Measurements from ENCODE around the gene PPM1B.
"Not testable (repeated sequence)": the region's sequence is repeated elsewhere in the genome, so short reads cannot be mapped to it uniquely, and the experiment has no call there.

The PPM1B gene

DNA sequence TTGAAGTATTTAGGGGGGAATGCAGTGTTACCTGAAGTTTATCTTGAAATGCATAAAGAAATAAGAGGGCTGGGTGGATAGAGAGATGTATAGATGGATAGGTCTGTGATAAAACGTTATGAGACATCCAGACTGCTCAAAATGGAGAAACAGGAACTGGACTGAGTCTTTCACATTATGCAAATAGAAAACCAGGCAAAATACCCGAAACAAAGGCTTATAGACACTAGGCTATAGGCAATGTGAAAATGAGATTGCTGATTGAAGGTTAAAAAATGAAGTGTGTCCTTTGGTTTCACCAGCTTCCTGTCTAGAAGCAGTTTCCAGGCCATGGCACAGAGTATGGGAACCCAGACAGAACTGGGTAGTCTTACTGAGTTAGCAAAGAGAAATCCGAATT, 81.7 kb downstream of the PPM1B start:
- DNase-seq (ENCODE audit: low read depth in 3 of 3): no peak

DNA sequence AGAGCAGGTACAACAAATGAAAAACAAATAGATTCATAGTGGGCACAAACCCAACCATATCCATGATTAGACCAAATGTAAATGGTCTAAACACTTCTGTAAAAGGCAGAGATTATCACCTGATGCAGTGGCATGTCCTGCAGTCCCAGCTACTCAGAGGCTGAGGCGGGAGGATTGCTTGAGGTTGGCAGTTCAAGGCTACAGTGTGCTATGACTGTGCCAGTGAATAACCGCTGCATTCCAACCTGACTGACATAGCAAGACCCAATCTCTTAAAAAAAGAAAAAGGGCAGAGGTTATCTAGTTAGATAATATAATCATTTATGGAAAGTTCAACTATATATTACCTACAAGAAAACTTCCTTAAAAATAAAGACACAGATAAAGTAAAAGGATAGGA, 85.3 kb downstream of the PPM1B start:
- DNase-seq (ENCODE audit: low read depth in 3 of 3): no peak

DNA sequence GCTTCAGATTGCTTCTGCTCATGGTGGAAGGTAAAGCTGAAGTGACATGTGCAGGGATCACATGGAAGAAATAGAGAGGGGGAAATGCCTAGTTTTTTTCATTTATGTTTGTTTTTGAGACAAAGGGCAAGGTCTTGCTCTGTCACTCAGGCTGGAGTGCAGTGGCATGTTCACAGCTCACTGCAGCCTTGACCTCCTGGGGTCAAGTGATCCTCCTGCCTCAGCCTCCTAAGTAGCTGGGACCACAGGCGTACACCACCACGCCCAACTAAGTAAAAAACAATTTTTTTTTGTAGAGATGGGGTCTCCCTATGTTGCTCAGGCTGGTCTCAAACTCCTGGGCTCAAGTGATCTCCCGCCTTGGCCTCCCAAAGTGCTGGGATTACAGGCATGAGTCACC, 87.0 kb downstream of the PPM1B start:
- DNase-seq (ENCODE audit: low read depth in 3 of 3): not testable (repeated sequence)

DNA sequence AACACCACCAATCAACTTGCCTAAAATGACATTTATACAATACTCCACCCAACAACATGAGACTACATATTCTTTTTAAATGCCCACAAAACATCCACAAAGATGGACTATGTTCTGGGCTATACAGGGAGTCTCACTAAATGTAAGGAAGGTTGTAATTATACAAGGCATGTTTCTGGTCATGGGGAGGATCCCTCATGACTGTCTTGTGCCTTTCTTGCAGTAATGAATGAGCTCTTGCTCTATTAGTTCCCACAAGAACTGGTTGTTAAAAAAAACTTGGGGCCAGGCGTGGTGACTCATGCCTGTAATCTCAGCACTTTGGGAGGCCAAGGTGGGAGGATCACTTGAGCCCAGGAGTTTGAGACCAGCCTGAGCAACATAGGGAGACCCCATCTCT, 89.1 kb downstream of the PPM1B start:
- not testable (repeated sequence) for DNase-seq (ENCODE audit: low read depth in 3 of 3)

DNA sequence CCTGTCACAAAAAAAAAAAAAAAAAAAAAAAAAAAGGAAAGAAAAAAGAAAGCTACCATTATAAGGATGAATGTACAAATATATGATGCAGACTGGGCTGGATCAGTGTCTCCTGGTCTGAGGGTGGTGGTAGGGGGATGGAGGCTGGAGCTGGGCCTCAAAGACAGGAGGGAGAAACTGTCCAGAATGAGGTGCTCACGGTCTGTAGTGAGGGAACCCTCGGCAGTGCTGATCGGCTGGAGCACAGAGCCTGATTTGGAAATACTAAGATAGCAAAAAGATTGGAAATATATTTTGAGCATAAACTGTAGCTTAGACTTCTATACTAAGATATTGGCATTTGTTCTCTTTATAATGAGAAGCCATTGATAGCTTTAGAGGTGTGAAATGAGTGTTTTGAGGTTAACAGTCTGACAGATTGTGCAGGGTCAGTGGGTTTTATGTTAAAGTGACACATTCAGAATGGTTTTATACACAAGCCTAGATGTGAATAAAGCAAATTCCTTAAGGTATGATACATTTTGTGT, 98.7 kb downstream of the PPM1B start:
- no peak for DNase-seq (ENCODE audit: low read depth in 3 of 3)

DNA sequence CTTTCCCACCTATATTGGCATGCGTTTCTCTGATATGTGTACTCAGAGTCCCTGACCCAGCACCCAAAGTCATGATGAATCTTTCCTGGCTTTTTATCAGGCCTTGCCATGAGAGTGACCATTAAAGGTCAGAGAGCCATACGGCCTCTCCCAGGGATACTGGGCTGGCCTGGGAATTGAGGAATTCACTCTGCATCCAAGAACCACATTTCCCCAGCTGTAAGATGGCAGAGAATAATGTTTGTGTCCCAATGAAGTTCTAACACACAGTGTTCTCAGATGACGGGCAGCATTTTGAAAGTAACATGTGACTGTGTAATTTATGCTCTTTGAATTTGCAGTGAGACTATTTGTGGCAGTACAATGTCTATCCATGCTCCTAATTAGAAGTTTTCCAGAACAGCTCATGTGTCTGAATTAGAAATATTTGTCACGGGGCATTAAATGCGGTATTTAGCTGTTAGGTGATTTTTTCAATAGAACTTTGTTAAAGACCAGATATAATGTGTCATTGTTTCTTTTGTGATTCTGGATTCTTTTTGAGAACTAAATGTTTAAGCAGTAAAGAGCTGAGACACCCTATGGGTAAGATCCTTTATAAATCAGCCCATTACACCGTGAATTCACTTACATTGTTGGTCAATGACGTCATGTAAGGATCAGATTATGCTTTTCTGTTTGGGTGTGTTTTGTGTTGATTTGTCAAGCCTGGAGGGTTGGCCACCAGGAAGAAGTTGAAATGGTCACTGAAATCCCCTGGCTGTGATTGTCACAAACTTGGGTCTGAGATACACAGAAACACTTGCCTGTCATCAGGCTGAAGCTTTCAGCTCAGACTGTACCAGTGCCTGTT, 99.3 kb downstream of the PPM1B start:
- no peak for DNase-seq (ENCODE audit: low read depth in 3 of 3)

DNA sequence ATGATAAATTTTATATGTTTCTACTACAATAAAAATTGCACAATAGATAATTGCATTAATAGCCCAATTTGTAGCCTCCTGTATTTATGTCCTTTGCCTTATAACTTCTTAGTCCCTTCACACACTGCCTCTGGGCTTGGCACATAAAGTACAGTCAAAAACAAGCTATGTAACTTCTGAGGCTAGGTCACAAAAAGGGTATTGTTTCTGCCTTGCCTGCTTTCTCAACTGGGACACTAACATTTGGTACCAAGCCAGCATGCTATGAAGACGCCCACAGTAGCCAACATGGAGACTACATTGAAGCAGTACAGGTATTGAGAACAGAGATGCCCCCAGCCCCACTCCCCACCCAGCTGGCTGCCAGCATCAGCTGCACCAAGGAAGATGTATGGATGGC, 101.2 kb downstream of the PPM1B start:
- no peak for DNase-seq (ENCODE audit: low read depth in 3 of 3)

DNA sequence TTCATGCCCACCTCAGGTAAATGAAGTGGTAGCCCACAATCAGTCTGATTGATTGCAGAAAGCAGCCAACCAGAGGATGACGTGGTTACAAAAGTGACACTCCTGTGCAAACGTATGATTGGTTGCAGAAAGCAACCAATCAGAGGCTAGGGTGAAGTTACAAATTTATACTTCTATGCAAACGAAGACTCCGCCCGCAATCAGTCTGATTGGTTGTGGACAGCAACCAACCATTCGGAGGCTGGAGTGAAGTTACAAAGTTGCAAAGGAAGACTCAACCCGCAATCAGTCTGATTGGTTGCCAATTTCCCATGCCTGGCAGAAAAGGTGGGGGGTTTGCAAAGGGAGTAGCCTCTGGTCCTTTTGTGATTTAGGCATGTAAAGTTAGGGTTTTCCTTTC, 102.6 kb downstream of the PPM1B start:
- DNase-seq (ENCODE audit: low read depth in 3 of 3): no peak

DNA sequence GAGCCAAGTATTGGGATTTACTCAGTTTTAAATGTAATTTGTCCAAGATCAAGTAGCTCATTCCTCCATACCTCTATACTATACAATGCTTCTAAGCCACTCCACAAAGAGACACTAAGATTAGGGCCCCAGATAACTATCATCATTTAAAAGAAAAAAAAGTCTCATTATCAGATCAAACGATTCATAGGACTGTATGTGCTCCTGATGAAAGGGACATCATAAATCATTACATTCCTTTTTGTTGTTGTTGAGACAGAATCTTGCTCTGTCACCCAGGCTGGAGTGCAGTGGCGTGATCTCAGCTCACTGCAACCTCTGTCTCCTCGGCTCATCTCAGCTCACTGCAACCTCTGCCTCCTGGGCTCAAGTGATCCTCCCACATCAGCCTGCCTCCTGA, 104.4 kb downstream of the PPM1B start:
- no peak for DNase-seq (ENCODE audit: low read depth in 3 of 3)

DNA sequence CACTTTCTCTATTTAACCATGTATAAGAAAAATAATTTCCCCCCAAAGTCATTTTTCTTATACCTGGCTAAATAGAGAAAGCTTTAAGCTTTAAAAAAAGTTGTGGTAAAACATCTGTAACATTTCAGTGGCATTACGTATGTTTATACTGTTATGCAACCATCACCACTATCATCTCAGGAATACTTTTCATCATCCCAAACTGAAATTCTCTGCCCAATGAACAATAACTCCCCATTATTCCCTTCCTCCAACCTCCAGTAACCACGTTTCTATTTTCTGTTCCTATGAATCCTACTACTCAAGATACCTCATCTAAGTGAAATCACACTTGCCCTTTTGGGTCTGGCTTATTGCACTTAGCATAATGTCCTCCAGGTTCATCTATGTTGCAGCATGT, 104.9 kb downstream of the PPM1B start:
- DNase-seq (ENCODE audit: low read depth in 3 of 3): no peak

DNA sequence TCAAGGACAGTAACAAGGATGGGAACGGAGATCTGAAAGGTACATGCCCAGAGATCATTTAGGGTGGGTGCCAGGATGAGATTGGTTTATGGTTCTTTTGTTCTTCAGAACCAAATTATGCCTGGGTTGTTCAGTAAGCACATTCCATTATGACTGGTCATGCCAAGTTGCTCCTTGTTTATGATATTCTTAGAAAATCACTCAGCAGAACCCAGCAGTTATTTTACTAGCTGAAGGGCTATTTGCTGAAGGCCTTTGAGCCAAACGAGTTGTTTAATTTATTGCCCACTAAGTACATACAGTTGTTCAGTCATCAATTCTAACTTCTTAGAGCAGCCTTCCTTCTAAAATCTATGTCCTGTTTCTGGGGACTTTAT, 107.2 kb downstream of the PPM1B start:
- DNase-seq (ENCODE audit: low read depth in 3 of 3): no peak

DNA sequence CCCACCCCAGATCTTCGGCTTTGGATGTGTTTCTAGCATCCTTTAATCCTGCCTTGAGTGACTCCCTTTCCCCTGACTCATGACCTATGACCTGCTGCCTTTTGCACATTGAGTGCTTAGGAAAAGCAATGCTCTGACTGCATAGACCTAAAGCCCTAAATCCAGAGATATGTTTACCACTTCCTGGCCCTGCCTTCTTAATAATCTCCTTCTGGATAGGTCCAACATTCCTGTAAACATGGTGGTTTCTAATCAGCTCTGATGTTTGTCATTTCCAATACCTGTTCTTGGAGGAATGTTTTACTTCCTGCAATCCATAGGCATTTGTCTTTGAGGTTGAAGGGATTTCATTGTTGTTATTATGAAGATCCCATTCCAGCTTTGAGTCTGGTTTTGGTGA, 108.9 kb downstream of the PPM1B start:
- DNase-seq (ENCODE audit: low read depth in 3 of 3): no peak

DNA sequence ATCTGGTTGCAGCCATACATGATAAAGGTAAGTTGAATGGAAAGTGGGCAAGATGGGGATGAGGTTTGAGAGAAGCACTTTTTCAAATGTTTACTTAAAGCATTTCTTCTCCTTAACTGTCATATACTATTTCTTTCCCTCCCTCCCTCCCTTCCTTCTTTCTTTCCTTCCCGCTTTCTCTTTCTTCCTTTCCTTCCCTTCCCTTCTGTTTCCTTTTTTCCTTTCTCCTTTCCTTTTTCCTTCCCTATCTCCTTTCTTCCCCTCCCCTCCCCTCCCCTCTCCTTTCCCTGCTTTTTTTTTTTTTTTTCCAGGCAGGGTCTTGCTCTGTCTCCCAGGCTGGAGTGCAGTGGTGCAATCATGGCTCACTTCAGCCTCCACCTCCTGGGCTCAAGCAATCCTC, 112.2 kb downstream of the PPM1B start:
- no peak for DNase-seq (ENCODE audit: low read depth in 3 of 3)

Data from stimulated activated CD4-positive, alpha-beta T cell treated with anti-CD3 and anti-CD28 coated beads, TNF-alpha, amount 100 ng/mL, for 4 hours (primary cell).